Mononuclear cell (primary cell): ENCODE measurements around the gene ARG2. TPM values are rescaled to one million over a fixed set of nuclear protein-coding genes. Genes with fewer than 3 reads are reported as not detected.
"Not testable (repeated sequence)": the region's sequence is repeated elsewhere in the genome, so short reads cannot be mapped to it uniquely, and the experiment has no call there.

ENCODE experiments used
- H3K27me3 ChIP-seq: 2 replicates; pipeline ENCODE4 v1.6.0; 2011; ENCODE audit warnings: low read length, control low read depth; ENCODE audit not compliant: insufficient read depth
- H3K4me1 ChIP-seq: 2 replicates; pipeline ENCODE4 v1.5.1; 2011; ENCODE audit warnings: mild to moderate bottlenecking, low read length, control low read depth; ENCODE audit not compliant: insufficient read depth
- H3K4me3 ChIP-seq: 2 replicates; pipeline ENCODE4 v1.5.1; 2011; ENCODE audit warnings: mild to moderate bottlenecking, low read length, moderate library complexity
- H3K9me3 ChIP-seq: 2 replicates; pipeline ENCODE4 v1.5.1; 2011; ENCODE audit warnings: low read depth, mild to moderate bottlenecking, control low read depth, low read length
- total RNA-seq: library from RNA; depleted of rRNA; stranded (reverse); fragments of >200 nt; gene quantifications from one replicate; pipeline ENCODE4 v1.2.3, GENCODE V29; 2012

The ARG2 gene
- total RNA-seq, 1 donor = 3.3 TPM

GRCh38 chr14:67609642-67610310 is 9.9 kb upstream of the ARG2 start:
- no peaks in the 10 kb centered on the region for H3K4me1 ChIP-seq
- no peaks in the 10 kb centered on the region for H3K9me3 ChIP-seq
- H3K4me3 ChIP-seq = no peak overlapping the region
- H3K27me3 ChIP-seq = no peaks in the 10 kb centered on the region

- Histone ChIP-seq H3K9me3 (no peaks in the 10 kb centered on the region), H3K4me3 (no peak overlapping the region), H3K4me1 (no peaks in the 10 kb centered on the region), H3K27me3 (no peaks in the 10 kb centered on the region)
Measured at GRCh38 chr14:67610491-67610890, 9.2 kb upstream of the ARG2 start.

GRCh38 chr14:67618617-67619063 is 1.1 kb upstream of the ARG2 start:
- Histone ChIP-seq H3K4me3 (no peak overlapping the region), H3K4me1 (peaks cover 16% of the 10 kb centered on the region), H3K27me3 (peaks cover 4% of the 10 kb centered on the region), H3K9me3 (no peaks in the 10 kb centered on the region)

GRCh38 chr14:67620217-67620785 is 581 bp downstream of the ARG2 start:
- Histone ChIP-seq H3K4me1 (peaks cover 16% of the 10 kb centered on the region), H3K9me3 (no peaks in the 10 kb centered on the region), H3K27me3 (peaks cover 4% of the 10 kb centered on the region), H3K4me3 (peak overlapping the region; percentile 52)

GRCh38 chr14:67622675-67623074 is 3.0 kb downstream of the ARG2 start:
- Histone ChIP-seq H3K27me3 (peaks cover 4% of the 10 kb centered on the region), H3K9me3 (no peaks in the 10 kb centered on the region), H3K4me3 (no peak overlapping the region), H3K4me1 (peaks cover 16% of the 10 kb centered on the region)

- peaks cover 16% of the 10 kb centered on the region for H3K4me1 ChIP-seq
- H3K4me3 ChIP-seq = no peak overlapping the region
- H3K9me3 ChIP-seq = no peaks in the 10 kb centered on the region
- H3K27me3 ChIP-seq = peaks cover 4% of the 10 kb centered on the region
Measured at GRCh38 chr14:67623114-67623513, 3.4 kb downstream of the ARG2 start.

- not testable (repeated sequence) for H3K9me3 ChIP-seq, H3K4me3 ChIP-seq, H3K4me1 ChIP-seq, H3K27me3 ChIP-seq
Measured at GRCh38 chr14:67626131-67626530, 6.4 kb downstream of the ARG2 start.

GRCh38 chr14:67627519-67627918 is 7.8 kb downstream of the ARG2 start:
- H3K27me3 ChIP-seq = no peaks in the 10 kb centered on the region
- no peaks in the 10 kb centered on the region for H3K4me1 ChIP-seq
- no peak overlapping the region for H3K4me3 ChIP-seq
- H3K9me3 ChIP-seq = no peaks in the 10 kb centered on the region

GRCh38 chr14:67630186-67630585 is 10.5 kb downstream of the ARG2 start:
- Histone ChIP-seq H3K4me1 (no peaks in the 10 kb centered on the region), H3K9me3 (no peaks in the 10 kb centered on the region), H3K4me3 (no peak overlapping the region), H3K27me3 (no peaks in the 10 kb centered on the region)

GRCh38 chr14:67630938-67631337 is 11.2 kb downstream of the ARG2 start:
- no peak overlapping the region for H3K4me3 ChIP-seq
- H3K27me3 ChIP-seq = no peaks in the 10 kb centered on the region
- no peaks in the 10 kb centered on the region for H3K4me1 ChIP-seq
- no peaks in the 10 kb centered on the region for H3K9me3 ChIP-seq

GRCh38 chr14:67633451-67634147 is 13.9 kb downstream of the ARG2 start:
- Histone ChIP-seq H3K27me3 (no peaks in the 10 kb centered on the region), H3K4me3 (no peak overlapping the region), H3K9me3 (no peaks in the 10 kb centered on the region), H3K4me1 (no peaks in the 10 kb centered on the region)

GRCh38 chr14:67636361-67636919 is 16.7 kb downstream of the ARG2 start:
- Histone ChIP-seq H3K9me3 (no peaks in the 10 kb centered on the region), H3K4me3 (no peak overlapping the region), H3K27me3 (no peaks in the 10 kb centered on the region), H3K4me1 (no peaks in the 10 kb centered on the region)

- no peaks in the 10 kb centered on the region for H3K9me3 ChIP-seq
- H3K4me3 ChIP-seq = no peak overlapping the region
- no peaks in the 10 kb centered on the region for H3K4me1 ChIP-seq
- no peaks in the 10 kb centered on the region for H3K27me3 ChIP-seq
Measured at GRCh38 chr14:67638642-67639041, 18.9 kb downstream of the ARG2 start.

- Histone ChIP-seq H3K27me3 (no peaks in the 10 kb centered on the region), H3K4me3 (no peak overlapping the region), H3K4me1 (no peaks in the 10 kb centered on the region), H3K9me3 (no peaks in the 10 kb centered on the region)
Measured at GRCh38 chr14:67641480-67641879, 21.8 kb downstream of the ARG2 start.

GRCh38 chr14:67641902-67642749 is 22.4 kb downstream of the ARG2 start:
- H3K27me3 ChIP-seq = no peaks in the 10 kb centered on the region
- no peaks in the 10 kb centered on the region for H3K4me1 ChIP-seq
- no peaks in the 10 kb centered on the region for H3K9me3 ChIP-seq
- no peak overlapping the region for H3K4me3 ChIP-seq
